A549 (cell line): ENCODE measurements around the gene ITFG2. TPM values are rescaled to one million over a fixed set of nuclear protein-coding genes. Genes with fewer than 3 reads are reported as not detected.
A peak's percentile ranks its signal among the peaks of the same experiment; 100 is the strongest.

ENCODE experiments used
- ATAC-seq, 2 experiments: fragments of 200-7000 bp in 1 of 2; fragments of >200 bp in 1 of 2; cut with Nextera tagmentation in 1 of 2; cut with Tn5 transposase in 1 of 2; 3 replicates each; pipeline versions ENCODE4 v1.8.0 to v1.9.1; 2018 to 2020; ENCODE audit warnings: mild to moderate bottlenecking in 1 of 2, moderate library complexity in 1 of 2
- CTCF ChIA-PET: fragments of 300-600 bp; sonication (Branson Sonifier 250); formaldehyde crosslinking; extraction: SDS; loops from one replicate; lab custom pipeline; 2021; ENCODE audit warnings: antibody characterized with exemption, inconsistent platforms; lab: Yijun Ruan, JAX
- POLR2A ChIA-PET: fragments of 350-600 bp; formaldehyde crosslinking; extraction: SDS; loops from one replicate; lab custom pipeline; 2021; ENCODE audit warnings: antibody characterized with exemption, inconsistent platforms; lab: Yijun Ruan, JAX
- DNase-seq, 2 experiments: peaks; one replicate each; pipeline versions ENCODE4 v3.0.0 to v3.0.0-alpha.2; 2011 to 2016; ENCODE audit warnings: low read depth in 1 of 2, low spot score in 1 of 2
- FAIRE-seq: peaks from 2 replicates; lab custom pipeline; 2011; peaks lifted over from hg19 to GRCh38; lab: Jason Lieb, UNC
- H3K27ac ChIP-seq, 2 experiments: fragments of >200 bp; sonication (Bioruptor Twin); formaldehyde crosslinking; 3 replicates each; pipeline ENCODE4 v1.5.1; 2016 to 2017
- H3K4me1 ChIP-seq: fragments of >200 bp; sonication (Bioruptor Twin); formaldehyde crosslinking; 3 replicates; pipeline ENCODE4 v1.6.1; 2016
- H3K4me2 ChIP-seq: fragments of >200 bp; sonication (Bioruptor Twin); formaldehyde crosslinking; 3 replicates; pipeline ENCODE4 v1.6.1; 2016
- H3K4me3 ChIP-seq: fragments of >200 bp; sonication (Bioruptor Twin); formaldehyde crosslinking; 3 replicates; pipeline ENCODE4 v1.5.1; 2016
- H3K9me3 ChIP-seq: fragments of >200 bp; sonication (Bioruptor Twin); formaldehyde crosslinking; 3 replicates; pipeline ENCODE4 v1.6.1; 2016
- CHD2 ChIP-seq: fragments of 150-350 bp; IDR thresholded peaks from 2 replicates; pipeline ENCODE4 v1.6.1; 2014; ENCODE audit warnings: low read length; ENCODE audit not compliant: partially characterized antibody
- CHD4 ChIP-seq: fragments of 200-600 bp; sonication (generic); IDR thresholded peaks from 2 replicates; pipeline ENCODE4 v1.6.1; 2016; ENCODE audit warnings: antibody characterized with exemption, mild to moderate bottlenecking, borderline replicate concordance
- CTCF ChIP-seq: fragments of >200 bp; sonication (Bioruptor Twin); formaldehyde crosslinking; IDR thresholded peaks from 3 replicates; pipeline ENCODE4 v1.5.1; 2016
- E2F6 ChIP-seq: IDR thresholded peaks from 2 replicates; pipeline ENCODE4 v1.6.1; 2012; ENCODE audit warnings: low read depth, borderline replicate concordance
- EHMT2 ChIP-seq: fragments of 200-600 bp; sonication (generic); IDR thresholded peaks from 2 replicates; pipeline ENCODE4 v1.6.1; 2016; ENCODE audit warnings: antibody characterized with exemption, low read depth, mild to moderate bottlenecking, moderate library complexity
- ESRRA ChIP-seq: fragments of 150-350 bp; IDR thresholded peaks from 2 replicates; pipeline ENCODE4 v1.6.1; 2014; ENCODE audit warnings: mild to moderate bottlenecking, low read length, borderline replicate concordance
- FOXS1 ChIP-seq: fragments of 250-450 bp; sonication (Bioruptor Pico); IDR thresholded peaks from 2 replicates; pipeline ENCODE4 v1.5.0; 2020; ENCODE audit warnings: mild to moderate bottlenecking, moderate library complexity
- HDAC2 ChIP-seq: fragments of 200-600 bp; sonication (generic); IDR thresholded peaks from 2 replicates; pipeline ENCODE4 v1.6.1; 2016
- HOXA7 ChIP-seq: fragments of 250-450 bp; sonication (Bioruptor Pico); IDR thresholded peaks from 2 replicates; pipeline ENCODE4 v1.5.0; 2020; ENCODE audit warnings: mild to moderate bottlenecking, moderate library complexity
- HOXB5 ChIP-seq: fragments of 250-450 bp; sonication (Bioruptor Pico); IDR thresholded peaks from 2 replicates; pipeline ENCODE4 v1.5.0; 2020; ENCODE audit warnings: mild to moderate bottlenecking, moderate library complexity
- JUN ChIP-seq, 2 experiments: fragments of >200 bp; sonication (Bioruptor Twin); formaldehyde crosslinking; IDR thresholded peaks; 2 replicates in 1 of 2; 3 replicates in 1 of 2; pipeline ENCODE4 v1.6.1; 2016 to 2017
- JUNB ChIP-seq: fragments of >200 bp; sonication (Bioruptor Twin); formaldehyde crosslinking; IDR thresholded peaks from 2 replicates; pipeline ENCODE4 v1.6.1; 2016
- KDM5A ChIP-seq: fragments of 200-600 bp; sonication (generic); IDR thresholded peaks from 2 replicates; pipeline ENCODE4 v1.6.1; 2016; ENCODE audit warnings: antibody characterized with exemption, mild to moderate bottlenecking
- MAFK ChIP-seq: fragments of 450-650 bp; IDR thresholded peaks from 2 replicates; pipeline ENCODE4 v1.6.1; 2014; ENCODE audit not compliant: partially characterized antibody
- MAX ChIP-seq: IDR thresholded peaks from 2 replicates; pipeline ENCODE4 v1.6.1; 2012
- MAZ ChIP-seq: fragments of 150-350 bp; IDR thresholded peaks from 2 replicates; pipeline ENCODE4 v1.6.1; 2014; ENCODE audit warnings: antibody characterized with exemption, low read depth, low read length, borderline replicate concordance
- MYC ChIP-seq: IDR thresholded peaks from 2 replicates; pipeline ENCODE4 v1.6.1; 2012; ENCODE audit warnings: mild to moderate bottlenecking, inconsistent platforms, low read length, improper control_type of control experiment, borderline replicate concordance
- NPAS2 ChIP-seq: fragments of 250-450 bp; sonication (Bioruptor Pico); IDR thresholded peaks from 2 replicates; pipeline ENCODE4 v1.8.0; 2022; ENCODE audit warnings: mild to moderate bottlenecking, moderate library complexity, borderline replicate concordance
- NR3C1 ChIP-seq: fragments of >200 bp; sonication (Bioruptor Twin); formaldehyde crosslinking; IDR thresholded peaks from 3 replicates; pipeline ENCODE4 v1.6.1; 2017
- PHF8 ChIP-seq: fragments of 200-600 bp; sonication (generic); IDR thresholded peaks from 2 replicates; pipeline ENCODE4 v1.6.1; 2016; ENCODE audit warnings: low read depth, mild to moderate bottlenecking, antibody characterized with exemption, moderate library complexity, borderline replicate concordance
- POLR2A ChIP-seq: IDR thresholded peaks from 2 replicates; pipeline ENCODE4 v1.6.1; 2012; ENCODE audit warnings: mild to moderate bottlenecking, low read length
- POLR2AphosphoS2 ChIP-seq: conservative IDR thresholded peaks from 2 replicates; pipeline ENCODE4 v1.6.1; 2012; ENCODE audit warnings: low read length, improper control_type of control experiment, inconsistent platforms
- RAD21 ChIP-seq, 2 experiments: fragments of >200 bp in 1 of 2; sonication (Bioruptor Twin) in 1 of 2; formaldehyde crosslinking in 1 of 2; IDR thresholded peaks in 1 of 2; conservative IDR thresholded peaks in 1 of 2; 2 replicates in 1 of 2; 3 replicates in 1 of 2; pipeline ENCODE4 v1.6.1; 2012 to 2018; ENCODE audit warnings: inconsistent platforms in 1 of 2
- RARB ChIP-seq: fragments of 250-450 bp; sonication (Bioruptor Pico); IDR thresholded peaks from 2 replicates; pipeline ENCODE4 v1.8.0; 2021; ENCODE audit warnings: mild to moderate bottlenecking, moderate library complexity
- RCOR1 ChIP-seq: fragments of 150-350 bp; IDR thresholded peaks from 2 replicates; pipeline ENCODE4 v1.6.1; 2014; ENCODE audit warnings: antibody characterized with exemption, low read length, low read depth
- RNF2 ChIP-seq: fragments of 200-600 bp; sonication (generic); IDR thresholded peaks from 2 replicates; pipeline ENCODE4 v1.6.1; 2016; ENCODE audit warnings: low read depth, mild to moderate bottlenecking, antibody characterized with exemption, moderate library complexity, borderline replicate concordance
- SMC3 ChIP-seq: fragments of >200 bp; sonication (Bioruptor Twin); formaldehyde crosslinking; IDR thresholded peaks from 3 replicates; pipeline ENCODE4 v1.6.1; 2018; ENCODE audit warnings: inconsistent platforms
- TFCP2L1 ChIP-seq: fragments of 250-450 bp; sonication (Bioruptor Pico); IDR thresholded peaks from 2 replicates; pipeline ENCODE4 v1.5.0; 2021; ENCODE audit warnings: mild to moderate bottlenecking
- TP53 ChIP-seq: fragments of 250-450 bp; sonication (Bioruptor Pico); IDR thresholded peaks from 2 replicates; pipeline ENCODE4 v1.5.0; 2021; ENCODE audit warnings: mild to moderate bottlenecking, moderate library complexity
- ZC3H11A ChIP-seq: fragments of 450-650 bp; IDR thresholded peaks from 2 replicates; pipeline ENCODE4 v1.6.1; 2014; ENCODE audit warnings: antibody characterized with exemption, mild to moderate bottlenecking
- WGBS: methylation state at CpG from one replicate; pipeline ENCODE4 v1.1.6; 2017; ENCODE audit errors: missing lambda C conversion rate; 5-methylcytosine and 5-hydroxymethylcytosine counted together
- polyA plus RNA-seq, 4 experiments: library from polyadenylated mRNA; depleted of rRNA in 3 of 4; stranded (reverse); fragments of >200 nt; fragmentation: RNase III in 1 of 4; extraction: RNeasy Plus Mini Kit Qiagen cat#74134 plus additional on column Dnase treatment in 1 of 4; gene quantifications; 2 replicates in 3 of 4; 3 replicates in 1 of 4; pipeline ENCODE4 v1.2.3, GENCODE V29; 2011 to 2017

Gene ITFG2
- polyA plus RNA-seq, 2 of the 4 experiments (the other 2 are of a cell fraction), result 17.5 to 23.7 TPM

GRCh38 chr12:2832550-2833127 lies 20.2 kb downstream of the ITFG2 start:
- FAIRE-seq (no peak), DNase-seq (no peak), ATAC-seq (no peak)
- no peak for TF ChIP-seq HOXB5
- TF ChIP-seq NPAS2 (CRISPR knock-in tag), result no peak
- TF ChIP-seq HOXA7, result no peak
- no peak for TF ChIP-seq CHD2
- TF ChIP-seq MAFK, result no peak
- no peak for TF ChIP-seq TP53 (CRISPR knock-in tag)
- TF ChIP-seq MYC, result no peak
- TF ChIP-seq MAZ, result no peak
- TF ChIP-seq SMC3, result no peak
- TF ChIP-seq RCOR1, result no peak
- TF ChIP-seq EHMT2, result no peak
- no peak for TF ChIP-seq CHD4
- TF ChIP-seq POLR2AphosphoS2, result no peak
- TF ChIP-seq RAD21 (conservative IDR thresholded peaks at IDR 0.05 in 1 of 2, IDR thresholded peaks at IDR 0.05 in 1 of 2), result no peak
- no peak for TF ChIP-seq NR3C1
- TF ChIP-seq ZC3H11A, result no peak
- no peak for TF ChIP-seq RARB (CRISPR knock-in tag)
- TF ChIP-seq PHF8, result no peak
- no peak for TF ChIP-seq FOXS1 (CRISPR knock-in tag)
- no peak for TF ChIP-seq KDM5A
- no peaks in the 10 kb centered on the region for H3K4me1 ChIP-seq
- no peak overlapping the region for H3K4me3 ChIP-seq
- ChIA-PET POLR2A (no interaction called here), CTCF (interaction anchor here (1.7 to 3.1 kb wide), 3 partner anchors 19 to 201 kb away, joined by 3 to 12 read pairs (median 6); no protein-coding TSS in a partner anchor)
- H3K4me2 ChIP-seq, result no peak overlapping the region
- H3K27ac ChIP-seq, result no peak overlapping the region
- WGBS, result 86% methylated on average over 6 of the region's 6 CpGs
- no peaks in the 10 kb centered on the region for H3K9me3 ChIP-seq

GRCh38 chr12:2833327-2833726 lies 20.9 kb downstream of the ITFG2 start:
- POLR2A ChIA-PET, result no interaction called here
- Histone ChIP-seq H3K27ac (no peak overlapping the region), H3K4me2 (no peak overlapping the region), H3K4me1 (no peaks in the 10 kb centered on the region), H3K4me3 (no peak overlapping the region), H3K9me3 (no peaks in the 10 kb centered on the region)
- WGBS, result 71% methylated on average over 5 of the region's 5 CpGs
- CTCF ChIA-PET, result interaction anchor here (1.0 to 3.1 kb wide), 5 partner anchors 11 to 201 kb away, joined by 3 to 12 read pairs (median 3); no protein-coding TSS in a partner anchor
- FAIRE-seq (no peak), DNase-seq (no peak), ATAC-seq (peak; percentile 16 to 33; a peak in 1 of 6 replicates)
- no peak for TF ChIP-seq HDAC2
- TF ChIP-seq HOXA7, result no peak
- TF ChIP-seq HOXB5, result no peak
- TF ChIP-seq JUN (IDR thresholded peaks at IDR 0.05), result no peak
- no peak for TF ChIP-seq PHF8
- TF ChIP-seq TFCP2L1 (CRISPR knock-in tag), result no peak
- TF ChIP-seq POLR2AphosphoS2, result no peak
- no peak for TF ChIP-seq CTCF
- TF ChIP-seq TP53 (CRISPR knock-in tag), result no peak
- TF ChIP-seq MAX, result no peak
- no peak for TF ChIP-seq JUNB
- no peak for TF ChIP-seq ESRRA
- no peak for TF ChIP-seq RNF2
- TF ChIP-seq POLR2A, result no peak
- no peak for TF ChIP-seq E2F6
